ENCODE results near the gene NOS2.
"Not testable (repeated sequence)": the region's sequence is repeated elsewhere in the genome, so short reads cannot be mapped to it uniquely, and the experiment has no call there.

Gene NOS2

DNA sequence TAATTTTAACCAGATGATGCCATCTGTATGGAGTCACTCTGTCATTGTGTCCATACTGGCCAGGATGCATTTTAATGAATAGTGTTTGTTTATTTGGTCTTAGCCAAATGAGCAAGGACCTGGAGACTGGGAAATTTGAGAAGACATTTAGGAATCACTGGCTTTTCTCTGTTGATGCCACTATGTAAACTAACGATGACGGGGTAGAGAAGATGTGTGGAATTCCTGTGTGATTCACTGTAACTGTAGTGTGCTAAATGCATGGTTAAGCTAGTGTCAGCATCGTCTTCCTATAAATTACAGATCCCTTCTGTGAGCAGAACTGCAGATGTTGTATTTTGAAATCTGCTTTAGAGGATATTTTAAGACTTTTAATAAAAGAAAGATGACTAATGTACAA lies 66.6 kb downstream of the NOS2 start:
- DNase-seq (ENCODE audit: low spot score), result no peak
- in situ Hi-C loops (cut with MboI; ENCODE audit: low pct_unique_long_range_greater_than_20kb, low sequenced_read_pairs, unreplicated experiment), result no loop called here
- TF ChIP-seq, protein P1, sequence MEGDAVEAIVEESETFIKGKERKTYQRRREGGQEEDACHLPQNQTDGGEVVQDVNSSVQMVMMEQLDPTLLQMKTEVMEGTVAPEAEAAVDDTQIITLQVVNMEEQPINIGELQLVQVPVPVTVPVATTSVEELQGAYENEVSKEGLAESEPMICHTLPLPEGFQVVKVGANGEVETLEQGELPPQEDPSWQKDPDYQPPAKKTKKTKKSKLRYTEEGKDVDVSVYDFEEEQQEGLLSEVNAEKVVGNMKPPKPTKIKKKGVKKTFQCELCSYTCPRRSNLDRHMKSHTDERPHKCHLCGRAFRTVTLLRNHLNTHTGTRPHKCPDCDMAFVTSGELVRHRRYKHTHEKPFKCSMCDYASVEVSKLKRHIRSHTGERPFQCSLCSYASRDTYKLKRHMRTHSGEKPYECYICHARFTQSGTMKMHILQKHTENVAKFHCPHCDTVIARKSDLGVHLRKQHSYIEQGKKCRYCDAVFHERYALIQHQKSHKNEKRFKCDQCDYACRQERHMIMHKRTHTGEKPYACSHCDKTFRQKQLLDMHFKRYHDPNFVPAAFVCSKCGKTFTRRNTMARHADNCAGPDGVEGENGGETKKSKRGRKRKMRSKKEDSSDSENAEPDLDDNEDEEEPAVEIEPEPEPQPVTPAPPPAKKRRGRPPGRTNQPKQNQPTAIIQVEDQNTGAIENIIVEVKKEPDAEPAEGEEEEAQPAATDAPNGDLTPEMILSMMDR (IDR thresholded peaks at IDR 0.05; ENCODE audit: extremely low read depth, insufficient read depth, missing control alignments), result no peak

DNA sequence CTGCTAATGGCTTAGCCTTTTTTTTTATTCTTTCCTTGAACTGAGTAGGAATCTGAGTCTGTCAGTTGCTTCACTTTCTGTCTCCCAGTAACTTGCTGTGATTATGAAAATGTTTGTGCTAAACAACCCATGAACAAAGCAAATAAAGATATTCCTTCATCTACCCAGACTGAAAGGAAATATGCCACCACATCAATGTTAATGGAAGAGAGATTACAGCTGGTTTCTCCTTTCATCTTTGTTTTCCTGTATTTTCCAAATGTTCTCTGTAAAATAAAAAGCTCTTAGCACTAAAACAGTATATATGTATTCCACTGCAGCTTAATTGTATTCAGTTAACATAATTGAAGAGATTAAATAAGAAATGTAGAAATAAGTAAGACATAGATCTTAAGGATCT lies 67.6 kb downstream of the NOS2 start:
- DNase-seq (ENCODE audit: low spot score); in situ Hi-C loops (cut with MboI; ENCODE audit: low pct_unique_long_range_greater_than_20kb, low sequenced_read_pairs, unreplicated experiment): not testable (repeated sequence)

DNA sequence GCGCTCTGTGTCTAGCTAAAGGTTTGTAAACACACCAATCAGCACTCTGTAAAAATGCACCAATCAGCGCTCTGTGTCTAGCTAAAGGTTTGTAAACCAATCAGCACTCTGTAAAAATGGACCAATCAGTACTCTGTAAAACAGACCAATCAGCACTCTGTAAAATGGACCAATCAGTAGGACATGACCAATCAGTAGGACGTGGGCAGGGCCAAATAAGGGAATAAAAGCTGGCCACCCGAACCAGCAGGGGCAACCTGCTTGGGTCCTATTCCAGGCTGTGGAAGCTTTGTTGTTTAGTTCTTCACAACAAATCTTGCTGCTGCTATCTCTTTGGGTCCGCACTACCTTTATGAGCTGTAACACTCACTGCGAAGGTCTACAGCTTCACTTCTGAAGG lies 74.3 kb downstream of the NOS2 start:
- DNase-seq (ENCODE audit: low spot score); in situ Hi-C loops (cut with MboI; ENCODE audit: low pct_unique_long_range_greater_than_20kb, low sequenced_read_pairs, unreplicated experiment): not testable (repeated sequence)

DNA sequence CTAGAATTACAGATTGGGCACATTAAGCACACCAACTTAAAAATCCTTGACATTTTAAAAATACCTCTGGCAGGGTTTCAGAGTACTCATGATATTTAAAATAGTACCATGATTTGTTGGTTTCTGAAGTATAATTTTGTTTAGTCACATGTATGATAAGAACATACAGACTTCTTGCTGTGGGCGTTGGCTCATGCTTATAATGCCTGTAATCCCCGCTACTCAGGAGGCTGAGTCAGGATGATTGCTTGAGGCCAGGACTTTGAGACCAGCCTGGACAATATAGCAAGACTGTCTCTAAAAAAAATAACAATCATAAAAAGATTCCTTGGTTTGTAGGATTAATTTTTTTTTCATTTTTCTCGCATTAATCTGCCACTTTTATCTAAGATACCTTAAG lies 78.5 kb downstream of the NOS2 start:
- TF ChIP-seq, protein P1 (IDR thresholded peaks at IDR 0.05; ENCODE audit: extremely low read depth, insufficient read depth, missing control alignments), result no peak
- DNase-seq (ENCODE audit: low spot score), result no peak
- in situ Hi-C loops (cut with MboI; ENCODE audit: low pct_unique_long_range_greater_than_20kb, low sequenced_read_pairs, unreplicated experiment), result no loop called here

Data from GM13977 (cell line).